GM18508 (cell line): ENCODE measurements around the gene ARHGAP25.

Experiments used
- ATAC-seq: cut with Tn5 transposase; IDR thresholded peaks from one replicate; pipeline ENCODE4 v1.9.1; 2021; ENCODE audit warnings: moderate number of reproducible peaks; ENCODE audit not compliant: insufficient read depth, unreplicated experiment

Gene ARHGAP25

GRCh38 chr2:68850524-68850923 is 115.9 kb downstream of the ARHGAP25 start:
- no peak for ATAC-seq

- no peak for ATAC-seq
Measured at GRCh38 chr2:68853035-68853434, 118.4 kb downstream of the ARHGAP25 start.

- no peak for ATAC-seq
Measured at GRCh38 chr2:68853915-68854314, 119.3 kb downstream of the ARHGAP25 start.

GRCh38 chr2:68854476-68854875 is 119.9 kb downstream of the ARHGAP25 start:
- no peak for ATAC-seq

- ATAC-seq: no peak
Measured at GRCh38 chr2:68855550-68855949, 120.9 kb downstream of the ARHGAP25 start.

GRCh38 chr2:68857202-68857845 is 122.7 kb downstream of the ARHGAP25 start:
- ATAC-seq: no peak

GRCh38 chr2:68857855-68858456 is 123.3 kb downstream of the ARHGAP25 start:
- ATAC-seq: no peak

- no peak for ATAC-seq
Measured at GRCh38 chr2:68860111-68860510, 125.5 kb downstream of the ARHGAP25 start.

- ATAC-seq: no peak
Measured at GRCh38 chr2:68861330-68861729, 126.7 kb downstream of the ARHGAP25 start.

- ATAC-seq: no peak
Measured at GRCh38 chr2:68862889-68863288, 128.3 kb downstream of the ARHGAP25 start.

GRCh38 chr2:68863996-68864395 is 129.4 kb downstream of the ARHGAP25 start:
- ATAC-seq: no peak

- no peak for ATAC-seq
Measured at GRCh38 chr2:68865108-68865507, 130.5 kb downstream of the ARHGAP25 start.

- no peak for ATAC-seq
Measured at GRCh38 chr2:68870215-68870614, 135.6 kb downstream of the ARHGAP25 start.

GRCh38 chr2:68871159-68871764 is 136.7 kb downstream of the ARHGAP25 start, which contains the start of gene BMP10:
Gene BMP10 (minus strand): TSS chr2:68871397. CDS start chr2:68871358, 39 bp downstream.
- ATAC-seq: no peak
